ENCODE data around the gene CRISP3.
"Not testable (repeated sequence)": the region's sequence is repeated elsewhere in the genome, so short reads cannot be mapped to it uniquely, and the experiment has no call there.

The CRISP3 gene, protein sequence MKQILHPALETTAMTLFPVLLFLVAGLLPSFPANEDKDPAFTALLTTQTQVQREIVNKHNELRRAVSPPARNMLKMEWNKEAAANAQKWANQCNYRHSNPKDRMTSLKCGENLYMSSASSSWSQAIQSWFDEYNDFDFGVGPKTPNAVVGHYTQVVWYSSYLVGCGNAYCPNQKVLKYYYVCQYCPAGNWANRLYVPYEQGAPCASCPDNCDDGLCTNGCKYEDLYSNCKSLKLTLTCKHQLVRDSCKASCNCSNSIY

DNA sequence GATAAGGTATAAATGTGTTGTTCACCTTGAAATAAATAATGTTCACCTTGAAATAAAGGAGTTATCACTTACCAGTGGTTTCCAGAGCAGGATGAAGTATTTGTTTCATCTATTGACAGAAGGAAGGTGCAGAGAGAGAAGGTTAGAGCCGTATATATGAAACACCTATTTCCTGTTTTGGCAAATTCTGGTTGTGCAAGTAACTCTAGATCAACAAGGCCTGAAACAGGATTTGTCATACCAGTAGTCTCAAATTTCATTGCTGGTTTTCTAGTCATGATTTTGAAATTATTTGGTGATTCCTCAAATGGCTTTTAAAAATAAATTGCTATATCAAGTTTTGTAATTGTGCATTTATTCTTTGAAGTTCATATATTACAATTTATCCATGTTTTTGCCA lies at the start of gene CRISP3:
CRISP3 (minus strand) TSS at position 130 of the 400 bp plus-strand sequence; CDS start at position 109, 21 bp downstream.
- DNase-seq (ENCODE audit: low read depth, low spot score), result no peak

DNA sequence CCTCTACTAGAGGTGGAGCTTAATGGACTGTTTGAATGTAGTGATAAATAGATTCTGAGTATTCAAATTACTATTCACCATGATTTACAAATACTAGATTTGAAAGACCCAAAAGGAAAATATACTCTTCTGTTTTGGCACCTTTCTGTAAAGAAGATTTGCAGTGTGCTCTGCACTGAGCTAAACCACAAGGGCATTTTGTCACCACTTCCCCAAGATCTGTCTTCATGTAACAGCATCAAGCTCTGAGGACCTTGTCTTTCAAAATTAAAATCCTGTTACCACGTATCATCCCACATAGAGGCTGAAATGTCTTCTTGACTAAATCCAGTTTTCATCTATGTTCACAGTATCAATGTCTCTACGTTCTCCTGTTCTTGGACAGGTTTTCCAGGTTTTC lies 46.2 kb upstream of the CRISP3 start:
- no peak for DNase-seq (ENCODE audit: low read depth, low spot score)

DNA sequence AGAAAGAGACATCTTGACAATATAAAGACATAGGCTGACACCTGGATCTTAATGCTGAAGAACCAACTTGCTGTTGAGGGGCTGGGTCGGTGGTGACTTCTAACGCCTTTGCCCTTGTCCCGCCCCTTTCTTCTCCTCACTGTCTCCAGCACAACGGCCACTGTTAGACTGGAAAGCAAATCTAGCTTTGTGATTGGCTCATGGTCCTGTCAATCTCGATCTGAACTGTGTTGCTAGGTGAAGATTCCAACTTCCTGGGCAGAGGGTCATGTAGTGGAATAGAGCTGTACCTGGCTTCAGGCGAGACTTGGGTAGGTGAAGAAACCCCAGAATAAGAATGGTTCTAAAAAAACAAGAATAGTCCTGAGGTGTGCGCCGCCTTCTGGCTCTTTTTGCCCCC lies 43.0 kb upstream of the CRISP3 start, which contains the start of gene PGK2:
PGK2 (minus strand) TSS at position 110 of the 400 bp plus-strand sequence; CDS start at position 12, 98 bp downstream.
- no peak for DNase-seq (ENCODE audit: low read depth, low spot score)

DNA sequence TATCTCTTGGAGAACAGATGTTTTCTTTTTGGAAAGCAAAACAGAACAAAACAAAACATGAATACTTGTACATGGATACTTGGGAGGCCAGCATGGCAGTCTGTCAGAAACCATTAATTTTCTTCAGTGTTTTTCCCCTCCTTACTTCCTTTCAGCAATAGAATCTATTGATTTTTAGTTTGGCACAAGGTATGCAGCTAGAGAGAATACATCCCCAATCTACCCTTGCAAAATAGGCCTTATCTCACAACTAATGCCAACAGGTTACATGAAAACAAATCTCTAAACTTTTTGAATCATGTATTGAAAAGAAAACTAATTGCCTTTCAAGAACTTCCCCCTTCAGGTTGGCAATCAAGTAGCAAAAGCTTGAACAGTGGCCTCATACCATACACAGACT lies 40.1 kb upstream of the CRISP3 start:
- no peak for DNase-seq (ENCODE audit: low read depth, low spot score)

DNA sequence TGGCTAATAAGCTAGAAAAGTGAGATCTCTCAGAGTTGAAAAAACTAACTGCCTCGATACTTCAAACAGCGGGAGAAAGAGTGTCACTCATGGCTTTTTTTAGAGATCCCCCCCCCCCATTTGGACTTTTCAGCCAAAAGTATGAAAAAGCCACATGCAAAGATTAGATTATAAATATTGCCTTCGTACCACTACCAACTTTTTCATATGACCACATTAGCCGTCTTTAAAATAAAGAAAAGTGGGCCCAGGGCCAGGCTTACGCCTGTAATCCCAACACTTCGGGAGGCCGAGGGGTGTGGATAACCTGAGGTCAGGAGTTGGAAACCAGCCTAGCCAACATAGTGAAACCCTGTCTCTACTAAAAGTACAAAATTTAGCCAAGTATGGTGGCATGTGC lies 38.5 kb upstream of the CRISP3 start:
- DNase-seq (ENCODE audit: low read depth, low spot score), result no peak

DNA sequence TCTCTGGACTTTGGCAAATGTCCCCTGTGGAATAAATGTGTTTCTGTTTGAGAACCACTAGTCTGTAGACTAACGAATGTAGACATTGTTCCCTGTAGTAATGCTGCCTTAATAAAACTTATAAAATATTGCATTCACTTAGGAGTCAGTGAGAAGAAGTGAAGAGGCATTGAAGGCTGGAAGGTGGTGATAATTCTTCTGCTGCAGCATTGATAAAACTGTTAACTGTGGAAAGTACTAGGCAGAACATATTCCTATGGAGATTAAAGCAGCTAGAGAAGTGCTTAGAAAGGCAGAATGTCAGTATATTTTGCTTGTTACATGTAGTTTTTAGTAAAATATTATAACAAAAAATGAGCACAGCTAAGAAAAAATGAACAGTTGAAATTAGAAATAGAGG lies 38.1 kb upstream of the CRISP3 start:
- DNase-seq (ENCODE audit: low read depth, low spot score), result no peak

DNA sequence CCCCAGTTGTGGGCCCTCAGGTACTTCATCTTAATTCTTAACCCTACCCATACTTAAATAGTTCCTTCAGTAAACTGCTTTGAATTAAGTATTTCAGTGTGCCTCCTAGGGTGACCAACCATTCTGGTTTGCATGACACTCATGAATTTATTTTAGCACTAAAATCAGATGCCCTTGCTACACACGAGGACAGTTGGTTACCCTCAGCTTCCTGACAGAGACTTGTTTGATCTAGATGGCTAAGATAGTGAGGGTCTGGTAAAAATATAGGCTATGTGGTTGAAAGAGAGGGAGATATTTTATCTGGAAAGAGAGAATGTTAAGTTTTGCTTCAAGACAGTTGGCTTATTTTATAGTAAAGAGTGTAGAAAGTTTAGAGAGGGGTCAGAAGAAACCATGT lies 32.3 kb upstream of the CRISP3 start:
- no peak for DNase-seq (ENCODE audit: low read depth, low spot score)

DNA sequence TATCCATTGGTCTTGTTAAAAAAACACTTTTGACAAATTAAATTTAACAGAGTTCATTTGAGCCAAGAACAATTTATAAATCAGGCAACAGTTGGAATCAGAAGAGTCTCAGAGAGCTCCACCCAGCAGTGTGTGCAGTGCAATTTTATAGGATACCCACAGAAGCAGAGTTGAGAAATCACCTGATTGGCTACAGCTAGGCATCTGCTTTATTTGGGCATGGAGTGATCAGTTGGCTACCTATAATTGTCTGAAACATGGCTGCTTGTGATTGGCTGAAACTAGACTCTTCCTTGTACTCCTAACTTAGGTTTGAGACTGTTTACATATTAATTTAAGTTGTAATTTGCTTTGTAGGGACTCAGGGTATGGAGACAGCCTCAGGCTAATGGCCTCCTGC lies 30.9 kb upstream of the CRISP3 start:
- no peak for DNase-seq (ENCODE audit: low read depth, low spot score)

DNA sequence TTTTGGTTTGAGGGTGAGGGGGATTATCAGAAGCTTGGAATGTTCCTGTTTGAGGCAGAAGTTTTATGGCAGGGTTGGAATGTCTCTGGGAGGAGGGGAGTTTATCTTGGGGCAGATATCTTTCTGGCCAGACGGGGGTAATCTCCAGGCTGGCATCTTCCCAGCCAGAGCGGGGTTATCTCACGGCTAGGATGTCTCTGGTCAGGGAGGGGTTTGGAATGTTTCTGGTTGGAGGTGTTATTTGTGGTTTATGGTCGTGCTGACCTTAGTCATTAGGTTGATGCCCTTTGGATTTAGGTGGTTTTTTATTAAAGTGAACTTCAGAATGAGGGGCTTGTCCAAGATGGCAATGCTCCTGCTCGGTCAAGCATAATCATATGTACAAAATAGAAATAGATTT lies 28.1 kb upstream of the CRISP3 start:
- no peak for DNase-seq (ENCODE audit: low read depth, low spot score)

DNA sequence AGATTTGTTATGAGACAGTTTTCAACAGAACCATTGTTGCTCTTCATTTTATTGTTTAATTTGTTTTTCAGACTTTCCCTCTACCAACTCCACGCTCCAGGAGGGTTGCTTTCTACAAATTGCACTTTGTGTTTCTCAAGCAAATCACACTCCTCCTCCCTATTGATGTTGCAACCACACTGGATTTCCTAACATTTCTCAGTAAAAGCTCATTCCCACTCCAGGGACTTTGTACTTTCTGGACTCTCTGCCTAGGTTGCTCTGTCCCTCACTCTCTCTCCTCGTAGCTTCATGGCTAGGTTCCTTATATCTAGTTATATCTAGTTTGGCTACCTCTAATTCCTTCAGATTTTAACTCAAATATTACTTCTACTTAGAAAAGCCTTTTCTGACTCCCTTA lies 22.6 kb upstream of the CRISP3 start:
- DNase-seq (ENCODE audit: low read depth, low spot score), result no peak

DNA sequence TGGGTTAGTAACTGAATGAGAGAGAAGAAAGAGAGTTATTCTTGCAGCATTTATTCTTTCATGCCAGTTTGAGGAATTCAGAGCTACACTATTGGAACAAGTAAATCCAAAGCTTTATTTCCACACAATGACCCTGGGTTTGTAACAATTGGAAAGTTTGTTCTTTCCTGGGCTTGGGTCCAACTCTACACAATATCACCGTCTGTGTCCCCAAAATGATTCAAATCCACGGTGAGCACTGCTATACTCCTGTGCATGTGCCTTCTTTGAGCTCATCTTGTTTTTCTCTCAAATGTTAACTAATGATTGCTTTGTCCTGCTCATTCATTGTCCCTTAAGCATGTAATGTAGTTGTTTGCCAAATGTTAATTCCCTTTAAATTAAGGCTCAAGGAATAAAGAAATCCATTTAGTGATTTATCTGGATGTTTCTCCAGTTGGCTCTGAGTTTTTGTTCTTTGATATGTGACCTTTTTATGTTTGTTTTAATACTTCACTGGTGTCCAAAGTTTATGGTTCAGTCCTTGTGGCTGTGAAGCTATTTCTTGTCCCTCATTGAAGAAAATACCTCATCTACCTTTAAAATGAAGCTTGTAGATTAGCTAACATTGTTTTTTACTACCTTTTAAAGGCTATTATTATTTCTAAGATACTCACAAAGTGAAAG lies 20.5 kb upstream of the CRISP3 start:
- DNase-seq (ENCODE audit: low read depth, low spot score), result no peak

DNA sequence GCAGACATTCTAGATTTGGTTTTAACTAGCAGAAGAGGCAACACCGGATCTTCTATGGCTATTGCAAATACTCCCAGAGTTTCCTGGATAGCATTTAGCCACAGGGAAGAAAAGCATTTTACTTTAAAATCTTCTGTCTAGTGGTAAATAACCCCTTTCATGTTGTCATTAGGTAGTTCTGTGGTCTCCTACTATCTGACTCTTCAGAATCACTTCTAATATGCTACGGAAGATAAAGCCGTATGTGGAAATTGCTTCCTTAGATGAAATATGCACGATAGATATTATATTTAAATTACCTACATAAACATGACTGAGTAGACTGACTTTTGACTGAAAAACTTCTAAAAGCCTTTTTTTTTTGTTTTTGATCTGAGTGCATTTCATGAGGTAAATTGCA lies 759 bp downstream of the CRISP3 start:
- no peak for DNase-seq (ENCODE audit: low read depth, low spot score)

DNA sequence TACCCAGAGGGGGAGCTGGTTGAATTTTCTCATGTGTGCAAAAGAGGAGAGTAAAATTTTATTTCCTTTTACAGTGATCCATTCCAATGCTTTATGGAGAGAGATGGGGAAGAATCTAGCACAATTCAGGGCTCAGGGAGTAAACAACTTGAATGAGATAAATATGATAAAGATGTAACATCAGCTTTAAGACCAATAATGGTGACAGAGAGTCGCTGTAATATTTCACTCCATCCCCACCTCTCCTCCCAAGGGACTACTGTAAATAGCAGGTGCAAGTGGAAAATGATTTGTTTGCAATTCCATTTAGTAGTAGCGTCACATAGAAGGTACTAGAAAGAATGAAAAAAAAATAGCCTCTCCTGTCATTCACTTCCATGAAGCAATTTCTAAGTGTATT lies 4.8 kb downstream of the CRISP3 start:
- DNase-seq (ENCODE audit: low read depth, low spot score), result no peak

DNA sequence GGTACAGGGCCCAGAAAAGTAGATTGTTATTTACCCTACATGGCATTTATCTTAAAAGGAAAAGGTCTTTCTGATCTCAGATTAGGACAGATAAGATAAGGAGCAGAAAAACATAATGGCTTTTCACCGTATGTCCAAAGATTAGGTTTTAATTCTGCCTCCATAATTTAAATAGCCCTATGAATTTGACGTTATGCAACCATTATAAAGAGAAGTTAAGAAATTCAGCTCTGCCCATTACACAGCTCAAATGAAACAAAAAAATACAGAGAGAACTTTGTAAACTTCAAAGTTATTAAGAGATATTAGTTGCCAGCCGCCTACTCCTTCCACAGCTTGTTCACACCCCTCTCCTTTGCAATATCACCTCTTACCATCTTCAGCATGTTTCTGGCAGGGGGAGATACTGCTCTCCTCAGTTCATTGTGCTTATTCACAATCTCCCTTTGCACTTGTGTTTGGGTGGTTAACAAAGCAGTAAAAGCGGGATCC lies 8.1 kb downstream of the CRISP3 start:
- no peak for DNase-seq (ENCODE audit: low read depth, low spot score)

DNA sequence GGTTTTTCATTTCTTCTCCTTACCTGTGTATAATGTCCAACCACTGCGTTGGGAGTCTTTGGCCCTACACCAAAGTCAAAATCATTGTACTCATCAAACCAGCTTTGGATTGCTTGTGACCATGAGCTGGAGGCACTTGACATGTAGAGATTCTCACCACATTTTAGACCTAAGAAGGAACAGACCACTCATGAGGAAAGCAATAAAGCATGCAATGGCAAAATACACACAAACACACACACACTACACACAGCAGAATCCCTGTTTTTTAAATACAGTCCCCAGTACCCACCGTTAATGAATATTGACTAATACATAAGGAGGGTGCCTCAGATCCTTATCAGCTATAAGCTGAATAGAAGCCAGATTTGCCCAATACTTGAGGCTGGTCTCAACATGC lies 10.5 kb downstream of the CRISP3 start:
- DNase-seq (ENCODE audit: low read depth, low spot score), result no peak

DNA sequence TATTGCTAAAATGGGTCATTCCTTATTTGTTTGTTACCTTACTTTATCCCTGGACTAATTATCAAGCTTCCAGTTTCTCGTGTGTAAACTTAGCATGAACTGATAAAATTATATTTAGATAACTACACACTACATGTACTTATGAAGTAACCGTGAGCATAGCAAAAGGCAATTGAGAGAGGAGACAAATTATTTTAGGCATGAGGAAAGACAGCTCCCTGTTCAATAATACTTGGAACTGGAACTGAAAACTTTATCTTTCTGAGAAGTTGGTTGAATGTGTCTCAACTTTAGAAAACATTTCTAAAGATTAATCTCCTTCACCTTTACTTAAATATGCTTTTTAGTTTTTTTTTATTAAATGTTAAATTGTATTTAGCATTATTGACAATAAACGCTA lies 11.4 kb downstream of the CRISP3 start:
- DNase-seq (ENCODE audit: low read depth, low spot score), result no peak

DNA sequence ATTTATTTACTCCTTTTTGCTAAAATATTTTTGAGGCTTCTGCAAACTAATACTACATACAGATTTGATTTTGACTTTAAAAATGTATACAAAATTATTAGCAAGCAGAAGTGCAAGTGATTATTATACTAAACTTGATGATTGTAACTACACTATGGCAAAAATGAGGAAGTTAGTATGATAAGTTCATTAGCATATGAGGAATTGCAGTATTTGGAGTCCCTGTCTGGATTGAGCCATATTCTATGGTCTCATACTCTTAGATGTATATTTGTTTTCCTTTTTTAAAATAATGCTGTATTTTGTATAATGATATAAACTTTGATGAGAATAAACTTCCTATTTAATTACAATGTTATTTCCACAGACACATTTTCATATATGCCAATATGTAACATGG lies 13.9 kb downstream of the CRISP3 start:
- DNase-seq (ENCODE audit: low read depth, low spot score), result no peak

DNA sequence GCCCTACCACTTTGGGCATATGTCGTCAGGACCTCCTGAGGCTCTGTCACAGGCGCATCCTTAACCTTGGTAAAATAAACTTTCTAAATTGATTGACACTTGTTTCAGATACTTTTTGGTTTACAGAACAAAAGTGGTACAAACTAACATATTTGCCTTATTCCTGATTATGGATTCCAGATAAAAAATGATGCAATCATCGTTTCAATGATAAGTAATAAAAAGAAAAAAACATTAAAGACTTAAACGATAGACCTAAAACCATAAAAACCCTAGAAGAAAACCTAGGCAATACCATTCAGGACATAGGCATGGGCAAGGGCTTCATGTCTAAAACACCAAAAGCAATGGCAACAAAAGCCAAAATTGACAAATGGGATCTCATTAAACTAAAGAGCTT lies 20.3 kb downstream of the CRISP3 start:
- DNase-seq (ENCODE audit: low read depth, low spot score), result not testable (repeated sequence)

DNA sequence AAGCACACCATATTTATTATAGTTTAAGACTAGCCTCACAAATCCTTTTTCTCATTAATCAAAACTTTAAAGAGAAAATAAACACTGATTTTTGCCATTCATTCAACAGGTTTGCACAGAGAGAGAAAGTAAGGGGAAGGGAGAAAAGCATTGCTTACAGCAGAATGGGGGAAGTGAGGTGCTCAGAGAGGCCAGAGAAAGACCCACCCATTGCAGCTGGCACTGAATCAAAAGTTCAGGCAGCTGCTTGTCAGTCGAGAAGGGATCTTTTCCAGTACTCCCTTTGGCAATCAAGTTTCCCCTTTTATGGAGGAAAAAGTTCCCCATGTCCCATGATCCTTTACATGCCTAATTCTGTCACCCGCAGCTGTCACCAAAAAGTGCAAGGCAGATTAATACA lies 22.9 kb downstream of the CRISP3 start:
- DNase-seq (ENCODE audit: low read depth, low spot score), result no peak

DNA sequence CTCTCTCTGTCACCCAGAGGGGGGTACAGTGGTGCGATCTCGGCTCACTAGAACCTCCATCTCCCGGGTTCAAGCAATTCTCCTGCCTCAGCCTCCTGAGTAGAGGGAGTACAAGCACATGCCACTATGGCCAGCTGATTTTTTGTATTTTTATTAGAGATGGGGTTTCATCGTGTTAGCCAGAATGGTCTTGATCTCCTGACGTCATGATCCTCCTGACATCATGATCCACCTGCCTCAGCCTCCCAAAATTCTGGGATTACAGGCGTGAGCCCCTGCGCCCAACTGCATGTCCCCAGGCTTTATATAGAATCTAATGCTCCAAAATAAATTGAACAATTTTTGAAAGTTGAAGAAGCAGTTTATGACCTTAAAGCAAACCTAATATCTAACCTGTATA lies 23.8 kb downstream of the CRISP3 start:
- DNase-seq (ENCODE audit: low read depth, low spot score), result no peak

DNA sequence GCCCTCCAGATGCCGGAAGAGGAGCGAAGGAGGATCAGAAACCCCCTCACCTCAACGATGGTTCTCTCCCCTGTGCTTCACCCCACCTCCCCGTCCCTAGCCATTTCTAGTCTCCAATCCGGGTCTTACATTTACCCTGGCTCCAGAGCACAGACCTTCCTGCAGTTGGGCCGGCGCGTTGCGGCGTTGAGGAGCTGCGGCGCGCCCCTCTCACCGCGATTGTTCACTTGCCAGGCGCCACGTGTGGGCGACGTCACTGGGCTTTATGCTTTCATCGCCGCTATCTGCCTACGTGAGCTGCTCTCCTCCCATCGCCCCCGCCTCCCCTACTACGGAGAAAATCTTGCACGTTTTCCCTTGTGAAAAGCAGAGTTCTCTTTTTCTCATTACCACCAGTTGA lies 30.8 kb downstream of the CRISP3 start, which contains the start of gene CRISP2:
CRISP2 (minus strand) TSS at position 198 of the 400 bp plus-strand sequence. CDS start 4,347 bp downstream, outside the sequence.
- DNase-seq (ENCODE audit: low read depth, low spot score), result no peak

DNA sequence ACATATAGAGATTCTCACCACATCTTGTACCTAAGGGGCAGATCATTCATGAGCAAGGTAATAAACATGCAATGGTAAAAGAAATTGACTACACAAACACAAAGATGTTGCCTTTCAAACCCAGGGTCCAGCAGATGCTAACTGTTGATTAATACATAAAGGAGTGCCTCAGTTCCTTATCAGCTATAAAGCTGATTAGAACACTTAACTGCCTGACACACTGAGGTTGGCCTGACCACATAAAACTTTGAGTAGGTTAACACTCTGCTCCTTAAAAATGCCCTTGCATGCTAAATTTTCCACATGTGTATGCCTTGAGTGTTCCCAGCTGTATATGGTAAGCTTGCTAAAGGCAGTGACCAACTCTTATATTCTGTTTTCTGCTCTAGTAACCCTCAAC lies 45.7 kb downstream of the CRISP3 start:
- DNase-seq (ENCODE audit: low read depth, low spot score), result no peak

DNA sequence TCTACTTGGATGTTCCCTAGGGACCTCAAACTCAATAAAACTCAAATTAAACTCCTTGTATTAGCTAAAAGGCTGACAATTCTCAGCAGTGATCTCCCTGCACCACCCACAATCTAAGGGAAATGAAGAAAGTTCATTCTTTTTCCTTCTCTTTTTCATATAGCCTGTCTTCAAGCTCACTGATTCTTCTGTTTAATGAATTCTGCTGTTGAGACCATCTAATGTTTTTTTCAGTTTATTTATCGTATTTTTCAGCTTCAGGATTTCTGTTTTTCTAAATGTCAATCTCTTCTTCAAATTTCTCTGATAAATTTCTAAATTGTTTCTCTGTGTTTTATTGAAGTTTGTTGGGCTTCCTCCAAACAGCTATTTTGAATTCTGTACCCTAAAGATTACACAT lies 50.7 kb downstream of the CRISP3 start:
- DNase-seq (ENCODE audit: low read depth, low spot score), result no peak

Measured in activated CD4-positive, CD25-positive, alpha-beta regulatory T cell treated with anti-CD3 and anti-CD28 coated beads, Interleukin-2, amount 50 U/mL, for 16 hours (primary cell).